Activated gamma-delta T cell treated with Interleukin-2 at 50 U/mL for 16 hours (primary cell): Measurements from ENCODE around the gene XCR1.
"Not testable (repeated sequence)": the region's sequence is repeated elsewhere in the genome, so short reads cannot be mapped to it uniquely, and the experiment has no call there.

Experiments used
- DNase-seq: peaks from one replicate; pipeline ENCODE4 v3.0.0-alpha.2; 2020

Gene XCR1

DNA sequence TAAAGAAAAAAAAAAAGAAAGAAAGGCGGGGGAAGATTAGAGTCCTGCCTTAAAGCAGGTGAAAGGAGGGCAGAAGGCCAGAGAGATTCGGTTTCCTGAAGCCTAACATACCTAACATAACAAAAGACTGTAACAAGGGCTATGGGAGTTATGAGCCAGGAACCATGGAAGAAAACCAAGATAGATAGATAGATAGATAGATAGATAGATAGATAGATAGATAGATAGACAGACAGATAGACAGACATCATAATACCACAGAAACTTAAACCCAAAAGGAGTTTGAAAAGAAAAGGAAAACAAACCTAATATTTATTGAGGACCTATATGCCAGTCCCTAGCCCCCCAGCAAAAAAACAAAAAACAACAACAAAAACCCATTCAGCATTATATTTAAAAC, 29.3 kb downstream of the XCR1 start:
- no peak for DNase-seq

DNA sequence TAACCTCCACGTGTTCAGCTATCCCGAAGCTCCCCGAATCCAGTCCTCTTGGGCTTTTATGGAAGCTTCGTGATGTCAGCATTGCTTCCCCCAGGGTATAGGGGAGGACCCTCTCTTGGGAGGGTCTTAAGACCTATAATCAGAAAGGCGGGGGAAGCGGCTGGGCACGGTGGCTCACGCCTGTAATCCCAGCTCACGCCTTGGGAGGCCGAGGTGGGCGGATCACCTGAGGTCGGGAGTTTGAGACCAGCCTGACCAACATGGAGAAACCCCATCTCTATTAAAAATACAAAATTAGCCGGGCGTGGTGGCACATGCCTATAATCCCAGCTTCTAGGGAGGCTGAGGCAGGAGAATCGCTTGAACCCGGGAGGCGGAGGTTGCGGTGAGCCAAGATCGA, 29.8 kb downstream of the XCR1 start:
- DNase-seq = not testable (repeated sequence)

DNA sequence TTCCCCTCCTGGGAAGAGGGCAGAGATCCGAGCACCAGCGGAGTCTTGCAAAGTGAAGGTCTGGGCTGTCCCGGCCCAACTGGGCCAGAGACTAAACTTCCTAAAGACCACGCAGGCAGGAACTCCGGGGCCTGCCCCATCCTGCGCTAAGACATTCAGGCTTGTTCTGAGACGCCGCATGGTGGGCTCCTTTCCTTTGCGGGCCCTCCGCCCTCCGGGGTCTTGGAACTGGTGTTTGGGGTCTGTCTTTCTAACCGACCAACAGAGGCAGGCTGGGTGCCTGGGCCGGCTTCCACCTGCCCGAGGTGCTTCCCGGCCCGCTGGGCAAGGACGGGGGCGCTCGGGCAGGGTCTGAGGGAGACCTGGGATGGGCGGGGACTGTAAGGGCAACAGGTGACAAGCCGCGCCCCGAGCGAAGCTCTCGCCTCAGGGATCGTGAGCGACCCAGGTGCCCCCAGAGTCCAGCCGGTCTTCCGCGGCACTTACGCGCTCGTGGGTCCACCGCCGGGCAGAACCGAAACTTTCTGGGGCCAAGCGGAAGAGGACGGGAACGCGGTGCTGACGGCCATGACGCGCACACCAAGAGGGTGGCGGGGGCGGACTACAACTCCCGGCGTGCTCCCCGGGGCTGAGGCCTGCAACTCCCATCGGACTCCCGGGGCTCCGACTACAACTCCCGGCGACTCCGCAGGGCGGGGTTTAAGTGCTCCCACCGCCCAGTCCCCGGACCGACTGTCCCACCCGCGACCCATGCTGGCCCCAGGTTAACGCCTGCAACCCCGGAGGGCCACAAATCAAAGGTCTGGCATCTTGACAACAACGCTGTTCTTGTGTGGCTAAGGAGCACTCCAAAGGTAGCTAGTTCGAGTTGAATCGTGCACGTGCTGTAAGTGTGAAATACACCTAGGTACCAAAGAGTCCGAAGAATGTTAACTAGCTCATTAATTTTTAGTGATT, 31.8 kb downstream of the XCR1 start, which contains the start of gene FYCO1:
Gene FYCO1, minus strand, starts transcription at position 589 of the 957 bp plus-strand sequence. CDS start 10,914 bp downstream, outside the sequence.
- peak; percentile 84 for DNase-seq

- peak; percentile 69 for DNase-seq
Measured at GRCh38 chr3:45994419-45995235, 32.7 kb downstream of the XCR1 start.

- DNase-seq = peak; percentile 49
Measured at GRCh38 chr3:45993421-45994027, 33.8 kb downstream of the XCR1 start.

- no peak for DNase-seq
Measured at GRCh38 chr3:45992821-45993221, 34.5 kb downstream of the XCR1 start.

GRCh38 chr3:45992133-45992729, 35.1 kb downstream of the XCR1 start:
- no peak for DNase-seq

- DNase-seq = no peak
Measured at GRCh38 chr3:45991341-45991740, 35.9 kb downstream of the XCR1 start.

- no peak for DNase-seq
Measured at GRCh38 chr3:45990181-45990580, 37.1 kb downstream of the XCR1 start.

DNA sequence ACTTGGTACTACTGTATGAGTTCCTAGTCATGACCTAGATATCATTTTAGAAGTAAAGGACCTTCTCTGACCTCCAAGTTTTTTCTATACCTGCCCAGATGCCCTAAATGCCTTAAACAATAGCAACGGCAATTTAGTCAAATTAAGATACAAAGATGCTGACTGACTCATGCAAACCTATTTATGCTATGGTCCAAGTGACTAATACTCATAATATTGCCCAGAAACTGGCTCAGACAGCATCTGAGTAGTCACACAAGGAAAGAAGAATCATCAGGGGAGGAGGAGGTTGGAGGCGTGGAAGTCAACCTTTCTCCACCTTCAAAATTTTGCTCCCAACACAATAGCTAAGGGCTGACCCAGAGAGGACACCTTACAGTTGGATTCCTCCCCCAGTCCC, 38.5 kb downstream of the XCR1 start:
- DNase-seq = no peak

DNA sequence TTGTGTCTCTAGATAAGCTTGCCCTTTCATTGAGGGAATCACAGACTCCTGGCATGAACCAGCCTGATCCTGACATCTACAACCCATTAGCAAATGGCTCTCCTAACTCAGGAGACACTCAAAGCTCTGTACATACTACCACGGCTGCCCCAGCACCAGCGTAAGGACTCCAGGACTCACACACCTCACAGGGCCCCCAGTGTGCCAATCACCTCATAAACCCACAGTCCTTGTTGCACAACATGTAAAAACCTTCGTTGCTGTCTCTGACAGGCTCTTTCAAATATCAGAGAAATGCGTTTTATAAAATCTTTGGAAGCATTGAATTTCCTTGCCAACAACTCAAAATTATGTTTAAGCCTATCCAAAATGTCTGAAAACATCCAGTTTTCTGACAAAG, 38.9 kb downstream of the XCR1 start:
- DNase-seq = no peak

DNA sequence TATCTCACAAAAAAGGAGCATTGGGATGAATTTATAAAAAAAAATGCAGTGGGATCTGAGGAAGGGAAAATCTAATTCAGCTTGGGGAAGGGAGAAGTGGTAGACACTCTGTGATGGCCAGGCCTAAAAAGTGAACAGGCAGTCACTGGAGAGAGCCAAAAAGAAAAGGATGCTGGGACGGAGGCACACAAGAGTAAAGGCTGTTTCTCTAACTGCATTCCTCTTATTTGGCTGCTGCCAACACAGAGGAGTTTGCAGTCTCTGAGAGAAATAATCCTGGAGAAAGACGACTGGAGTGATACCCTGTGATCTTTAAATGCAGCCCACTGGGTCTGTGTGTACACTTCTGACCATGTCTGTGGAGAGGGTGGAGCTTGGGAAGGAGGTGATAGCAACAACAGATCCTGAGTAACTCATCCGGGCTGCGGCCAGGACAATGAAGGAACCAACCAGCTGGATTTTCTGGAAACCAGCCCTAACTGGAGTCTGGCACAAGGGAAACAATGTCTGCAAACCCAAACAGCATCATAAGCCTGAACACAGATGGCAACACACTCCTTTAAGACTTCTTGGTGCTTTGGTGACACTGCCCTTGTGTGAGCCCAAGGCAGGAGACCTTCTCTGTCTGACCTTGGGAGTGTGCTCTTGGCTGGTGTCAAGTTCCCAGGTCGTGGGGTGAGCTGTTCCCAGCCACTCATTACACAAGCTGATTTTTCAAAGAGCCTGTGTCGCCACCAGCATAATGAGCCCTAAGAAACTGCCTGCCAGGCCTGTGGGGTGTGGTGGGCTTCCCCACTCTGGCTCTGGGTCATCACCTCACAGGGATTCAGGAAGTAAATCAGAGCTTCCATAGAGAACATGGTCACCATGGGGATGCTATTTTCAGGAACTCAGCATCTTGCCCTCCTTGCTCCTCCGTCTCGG, 39.7 kb downstream of the XCR1 start:
- no peak for DNase-seq

DNA sequence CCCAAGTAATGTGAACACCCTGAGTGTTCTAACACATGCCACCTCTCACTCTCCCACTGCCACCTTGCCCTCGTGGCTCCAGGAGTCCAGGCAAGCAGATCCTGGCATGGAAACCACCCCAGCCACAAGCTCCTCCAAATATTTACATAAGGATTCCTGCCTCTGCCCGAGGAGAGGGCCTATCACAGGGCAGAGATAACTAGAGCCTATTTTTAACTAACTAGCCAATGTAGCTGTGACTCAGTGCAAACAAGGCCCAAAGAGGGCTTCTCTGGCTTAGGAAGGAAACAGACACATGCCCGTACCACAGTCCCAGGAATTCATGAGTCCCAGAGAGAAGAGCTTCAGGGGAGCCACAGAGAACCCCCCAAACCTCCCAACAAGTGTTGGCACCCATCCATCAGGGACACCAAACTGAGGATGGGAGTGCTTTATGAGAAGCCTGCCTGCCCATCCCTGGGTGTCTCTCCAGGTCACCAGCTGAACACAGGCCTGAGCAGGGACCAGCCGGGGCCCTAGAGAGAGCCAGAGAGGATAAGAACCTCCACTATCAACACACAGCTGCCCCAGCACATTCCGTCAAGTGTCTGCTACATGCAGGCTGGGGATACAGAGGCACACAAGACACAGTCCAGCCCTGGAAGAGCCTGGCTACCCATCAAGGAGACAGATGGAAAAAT, 40.8 kb downstream of the XCR1 start:
- no peak for DNase-seq

DNA sequence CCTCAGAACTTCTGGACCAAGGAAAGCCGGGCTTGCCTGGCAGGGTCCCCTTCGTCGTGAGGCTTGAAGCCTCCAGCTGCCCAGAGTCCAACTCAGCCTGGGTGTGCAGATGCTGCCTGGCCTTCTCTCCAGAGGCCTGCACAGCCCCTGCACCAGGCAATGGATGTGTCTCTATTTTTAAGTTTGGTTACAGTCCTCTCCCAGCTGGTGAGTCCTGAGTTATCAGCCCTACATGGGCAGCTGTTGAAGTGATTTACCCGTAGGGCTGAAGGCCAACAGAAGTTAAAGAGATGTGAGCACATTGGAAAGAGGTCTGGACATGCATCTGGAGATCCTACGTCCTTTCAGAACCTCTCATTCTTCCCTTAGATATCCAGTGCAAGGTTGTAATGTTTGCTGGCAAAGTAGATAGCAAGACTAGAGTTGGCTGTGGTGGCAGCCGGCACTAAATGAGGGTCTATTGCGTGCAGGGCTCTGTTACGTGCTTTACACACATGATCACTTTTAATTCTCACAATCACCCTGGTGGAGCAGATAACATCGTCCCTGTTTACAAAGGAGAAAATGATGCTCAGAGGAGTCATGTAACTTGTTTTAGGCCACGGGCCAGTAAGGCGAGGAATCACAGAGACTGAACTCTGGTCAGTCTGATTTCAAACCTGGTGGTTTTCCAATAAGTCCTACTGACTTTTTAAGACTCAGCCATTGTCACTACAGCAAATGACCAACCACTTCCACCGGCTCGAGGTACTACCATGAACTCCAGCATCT, 41.6 kb downstream of the XCR1 start:
- no peak for DNase-seq

GRCh38 chr3:45984331-45985312, 42.7 kb downstream of the XCR1 start:
- no peak for DNase-seq

- no peak for DNase-seq
Measured at GRCh38 chr3:45983770-45984169, 43.5 kb downstream of the XCR1 start.

- DNase-seq = no peak
Measured at GRCh38 chr3:45981346-45982074, 45.8 kb downstream of the XCR1 start.

- DNase-seq = no peak
Measured at GRCh38 chr3:45980819-45981218, 46.5 kb downstream of the XCR1 start.
